ENCODE measurements around the gene ADIG.

DNA sequence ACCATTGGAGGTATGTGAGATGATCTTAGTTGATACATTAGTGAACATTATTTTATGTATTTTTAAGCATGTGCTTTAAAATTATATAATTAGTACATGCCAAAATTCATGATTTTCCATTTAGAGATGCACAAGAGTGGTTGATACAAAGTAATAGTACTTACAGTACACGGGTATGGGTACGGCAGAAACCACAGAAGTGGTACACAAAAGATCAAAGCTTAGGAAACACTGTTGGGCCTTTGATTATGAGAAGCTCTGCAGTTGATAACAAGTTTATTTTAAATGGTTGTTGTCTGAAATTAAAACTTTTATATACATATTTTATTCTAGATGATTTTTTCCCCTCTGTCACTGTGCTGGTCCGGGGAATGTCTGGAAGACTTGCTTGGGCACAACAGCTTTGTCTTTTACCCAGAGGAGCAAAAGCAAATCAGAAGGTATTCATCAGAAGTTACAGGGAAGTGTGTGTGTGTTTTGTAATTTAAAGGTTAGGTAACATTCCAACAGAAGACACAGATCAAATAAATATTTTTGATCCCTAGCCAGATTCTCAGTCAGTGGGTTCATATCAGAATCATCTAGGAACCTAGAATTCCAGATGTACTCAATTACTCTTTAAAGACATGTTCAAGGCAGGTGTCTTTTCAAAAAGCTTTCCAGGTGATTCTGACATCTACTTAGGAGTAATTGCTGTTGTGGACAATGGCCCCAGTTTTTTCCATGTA is 32.5 kb upstream of the ADIG start:
- TF ChIP-seq, protein P1, sequence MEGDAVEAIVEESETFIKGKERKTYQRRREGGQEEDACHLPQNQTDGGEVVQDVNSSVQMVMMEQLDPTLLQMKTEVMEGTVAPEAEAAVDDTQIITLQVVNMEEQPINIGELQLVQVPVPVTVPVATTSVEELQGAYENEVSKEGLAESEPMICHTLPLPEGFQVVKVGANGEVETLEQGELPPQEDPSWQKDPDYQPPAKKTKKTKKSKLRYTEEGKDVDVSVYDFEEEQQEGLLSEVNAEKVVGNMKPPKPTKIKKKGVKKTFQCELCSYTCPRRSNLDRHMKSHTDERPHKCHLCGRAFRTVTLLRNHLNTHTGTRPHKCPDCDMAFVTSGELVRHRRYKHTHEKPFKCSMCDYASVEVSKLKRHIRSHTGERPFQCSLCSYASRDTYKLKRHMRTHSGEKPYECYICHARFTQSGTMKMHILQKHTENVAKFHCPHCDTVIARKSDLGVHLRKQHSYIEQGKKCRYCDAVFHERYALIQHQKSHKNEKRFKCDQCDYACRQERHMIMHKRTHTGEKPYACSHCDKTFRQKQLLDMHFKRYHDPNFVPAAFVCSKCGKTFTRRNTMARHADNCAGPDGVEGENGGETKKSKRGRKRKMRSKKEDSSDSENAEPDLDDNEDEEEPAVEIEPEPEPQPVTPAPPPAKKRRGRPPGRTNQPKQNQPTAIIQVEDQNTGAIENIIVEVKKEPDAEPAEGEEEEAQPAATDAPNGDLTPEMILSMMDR (IDR thresholded peaks at IDR 0.05) = no peak
- no peak for TF ChIP-seq POLR2A (IDR thresholded peaks at IDR 0.05)
